Esophagus muscularis mucosa (tissue), 4 donors: ENCODE measurements around the gene GNAO1.

Experiments used
- EP300 ChIP-seq: sonication (generic); formaldehyde crosslinking; IDR thresholded peaks from one replicate; pipeline ENCODE4 v1.6.1; 2017; ENCODE audit warnings: antibody characterized with exemption
- POLR2AphosphoS5 ChIP-seq, 2 donors: sonication (generic); formaldehyde crosslinking; IDR thresholded peaks; one replicate each; pipeline ENCODE4 v1.6.1; 2017; ENCODE audit warnings: antibody characterized with exemption in 2 of 2
- TF ChIP-seq, protein P1 (sequence below), 3 experiments: fragments of 200-600 bp in 2 of 3; fragments of 450-650 bp in 1 of 3; sonication (generic) in 2 of 3; IDR thresholded peaks; one replicate each; pipeline ENCODE4 v1.5.1; 2017 to 2019; ENCODE audit warnings: antibody characterized with exemption in 3 of 3, mild to moderate bottlenecking in 2 of 3, moderate library complexity in 1 of 3

- TF ChIP-seq, protein P1, sequence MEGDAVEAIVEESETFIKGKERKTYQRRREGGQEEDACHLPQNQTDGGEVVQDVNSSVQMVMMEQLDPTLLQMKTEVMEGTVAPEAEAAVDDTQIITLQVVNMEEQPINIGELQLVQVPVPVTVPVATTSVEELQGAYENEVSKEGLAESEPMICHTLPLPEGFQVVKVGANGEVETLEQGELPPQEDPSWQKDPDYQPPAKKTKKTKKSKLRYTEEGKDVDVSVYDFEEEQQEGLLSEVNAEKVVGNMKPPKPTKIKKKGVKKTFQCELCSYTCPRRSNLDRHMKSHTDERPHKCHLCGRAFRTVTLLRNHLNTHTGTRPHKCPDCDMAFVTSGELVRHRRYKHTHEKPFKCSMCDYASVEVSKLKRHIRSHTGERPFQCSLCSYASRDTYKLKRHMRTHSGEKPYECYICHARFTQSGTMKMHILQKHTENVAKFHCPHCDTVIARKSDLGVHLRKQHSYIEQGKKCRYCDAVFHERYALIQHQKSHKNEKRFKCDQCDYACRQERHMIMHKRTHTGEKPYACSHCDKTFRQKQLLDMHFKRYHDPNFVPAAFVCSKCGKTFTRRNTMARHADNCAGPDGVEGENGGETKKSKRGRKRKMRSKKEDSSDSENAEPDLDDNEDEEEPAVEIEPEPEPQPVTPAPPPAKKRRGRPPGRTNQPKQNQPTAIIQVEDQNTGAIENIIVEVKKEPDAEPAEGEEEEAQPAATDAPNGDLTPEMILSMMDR (IDR thresholded peaks at IDR 0.05) = no peak
- TF ChIP-seq EP300 (no peak), POLR2AphosphoS5 (IDR thresholded peaks at IDR 0.05) (no peak)
These were observed 20.2 kb downstream of the GNAO1 start for GRCh38 chr16:56211435-56211981.
